ENCODE measurements around the gene JCAD. TPM values are rescaled to one million over a fixed set of nuclear protein-coding genes. Genes with fewer than 3 reads are reported as not detected.

JCAD gene
- total RNA-seq, 1 experiment from 2014 or later = 40.7 TPM

GRCh38 chr10:30034433-30035137 is 24.8 kb downstream of the JCAD start:
- no TSS peak for BruUV-seq (replicated peaks)
- DNase-seq (ENCODE audit: low read depth, low spot score) = no peak
- POLR2A ChIA-PET = no interaction called here

GRCh38 chr10:30032125-30032524 is 27.3 kb downstream of the JCAD start:
- no peak for DNase-seq (ENCODE audit: low read depth, low spot score)
- no peaks in the 10 kb centered on the region for H3K27me3 ChIP-seq (ENCODE audit: control insufficient read depth, insufficient read depth, low read length)
- no peak overlapping the region for H3K4me3 ChIP-seq (ENCODE audit: low read depth in 2 of 2, low read length in 2 of 2)
- H3K9me3 ChIP-seq (ENCODE audit: control insufficient read depth, insufficient read depth, low read depth, low read length) = no peaks in the 10 kb centered on the region
- ChIA-PET CTCF (no interaction called here), POLR2A (no interaction called here)
- no TSS peak for BruUV-seq (replicated peaks)
- H3K4me1 ChIP-seq (ENCODE audit: control insufficient read depth, insufficient read depth, low read length) = no peaks in the 10 kb centered on the region
- no peaks in the 10 kb centered on the region for H3K36me3 ChIP-seq (ENCODE audit: control insufficient read depth, insufficient read depth, low read length)
- in situ Hi-C loops (cut with HindIII; ENCODE audit: low pct_unique_long_range_greater_than_20kb, low sequenced_read_pairs) (no loop called here), intact Hi-C loops (cut with micrococcal nuclease; ENCODE audit: unreplicated experiment) (no loop called here)
- no peak for ATAC-seq
- TF ChIP-seq TCF7L2 (IDR thresholded peaks at IDR 0.05; ENCODE audit: low read depth, low read length) (no peak), REST (IDR thresholded peaks at IDR 0.05; ENCODE audit: insufficient read depth in 1 of 2, low read depth in 2 of 2, low read length in 1 of 2) (no peak), POLR2AphosphoS5 (IDR thresholded peaks at IDR 0.05; ENCODE audit: low read depth, low read length) (no peak), SIN3A (IDR thresholded peaks at IDR 0.05; ENCODE audit: borderline replicate concordance, insufficient read depth, low read depth, low read length) (no peak)
- TF ChIP-seq, protein P1, sequence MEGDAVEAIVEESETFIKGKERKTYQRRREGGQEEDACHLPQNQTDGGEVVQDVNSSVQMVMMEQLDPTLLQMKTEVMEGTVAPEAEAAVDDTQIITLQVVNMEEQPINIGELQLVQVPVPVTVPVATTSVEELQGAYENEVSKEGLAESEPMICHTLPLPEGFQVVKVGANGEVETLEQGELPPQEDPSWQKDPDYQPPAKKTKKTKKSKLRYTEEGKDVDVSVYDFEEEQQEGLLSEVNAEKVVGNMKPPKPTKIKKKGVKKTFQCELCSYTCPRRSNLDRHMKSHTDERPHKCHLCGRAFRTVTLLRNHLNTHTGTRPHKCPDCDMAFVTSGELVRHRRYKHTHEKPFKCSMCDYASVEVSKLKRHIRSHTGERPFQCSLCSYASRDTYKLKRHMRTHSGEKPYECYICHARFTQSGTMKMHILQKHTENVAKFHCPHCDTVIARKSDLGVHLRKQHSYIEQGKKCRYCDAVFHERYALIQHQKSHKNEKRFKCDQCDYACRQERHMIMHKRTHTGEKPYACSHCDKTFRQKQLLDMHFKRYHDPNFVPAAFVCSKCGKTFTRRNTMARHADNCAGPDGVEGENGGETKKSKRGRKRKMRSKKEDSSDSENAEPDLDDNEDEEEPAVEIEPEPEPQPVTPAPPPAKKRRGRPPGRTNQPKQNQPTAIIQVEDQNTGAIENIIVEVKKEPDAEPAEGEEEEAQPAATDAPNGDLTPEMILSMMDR (IDR thresholded peaks at IDR 0.05) = no peak
- no peak overlapping the region for H3K27ac ChIP-seq (ENCODE audit: low read length)

More at GRCh38 chr10:30034433-30035137, 24.8 kb downstream of the JCAD start:
- H3K4me3 ChIP-seq (ENCODE audit: low read depth in 2 of 2, low read length in 2 of 2) = no peak overlapping the region
- no peaks in the 10 kb centered on the region for H3K4me1 ChIP-seq (ENCODE audit: control insufficient read depth, insufficient read depth, low read length)
- CTCF ChIA-PET = no interaction called here
- H3K27ac ChIP-seq (ENCODE audit: low read length) = no peak overlapping the region
- no peaks in the 10 kb centered on the region for H3K27me3 ChIP-seq (ENCODE audit: control insufficient read depth, insufficient read depth, low read length)
- no peak for TF ChIP-seq REST (IDR thresholded peaks at IDR 0.05; ENCODE audit: insufficient read depth in 1 of 2, low read depth in 2 of 2, low read length in 1 of 2)
- no peak for TF ChIP-seq SIN3A (IDR thresholded peaks at IDR 0.05; ENCODE audit: borderline replicate concordance, insufficient read depth, low read depth, low read length)
- no peak for ATAC-seq
- H3K9me3 ChIP-seq (ENCODE audit: control insufficient read depth, insufficient read depth, low read depth, low read length) = no peaks in the 10 kb centered on the region
- in situ Hi-C loops (cut with HindIII; ENCODE audit: low pct_unique_long_range_greater_than_20kb, low sequenced_read_pairs) (no loop called here), intact Hi-C loops (cut with micrococcal nuclease; ENCODE audit: unreplicated experiment) (no loop called here)
- H3K36me3 ChIP-seq (ENCODE audit: control insufficient read depth, insufficient read depth, low read length) = no peaks in the 10 kb centered on the region

All from Panc1 (cell line).